GM06990 (cell line): Measurements from ENCODE around the gene PCBP3.
"Not testable (repeated sequence)": the region's sequence is repeated elsewhere in the genome, so short reads cannot be mapped to it uniquely, and the experiment has no call there.

Experiments
- DNase-seq: peaks from one replicate; pipeline ENCODE4 v3.0.0-alpha.2; 2011; ENCODE audit not compliant: insufficient read length; ENCODE audit errors: extremely low read depth
- H3K27me3 ChIP-seq: replicated peaks from 2 replicates; pipeline ENCODE4 v1.6.0; 2011; ENCODE audit warnings: low read length; ENCODE audit not compliant: control insufficient read depth, insufficient read depth
- H3K36me3 ChIP-seq: 2 replicates; pipeline ENCODE4 v1.5.1; 2011; ENCODE audit warnings: low read length; ENCODE audit not compliant: control insufficient read depth, insufficient read depth
- H3K4me3 ChIP-seq: replicated peaks from 2 replicates; pipeline ENCODE4 v1.5.1; 2011; ENCODE audit warnings: low read depth, mild to moderate bottlenecking, control low read depth, low read length
- TF ChIP-seq, protein P1 (sequence below): IDR thresholded peaks from 2 replicates; pipeline ENCODE4 v1.5.1; 2011; ENCODE audit warnings: low read length, control low read depth, mild to moderate bottlenecking, inconsistent platforms; ENCODE audit not compliant: insufficient read depth, poor library complexity, severe bottlenecking

PCBP3 gene

DNA sequence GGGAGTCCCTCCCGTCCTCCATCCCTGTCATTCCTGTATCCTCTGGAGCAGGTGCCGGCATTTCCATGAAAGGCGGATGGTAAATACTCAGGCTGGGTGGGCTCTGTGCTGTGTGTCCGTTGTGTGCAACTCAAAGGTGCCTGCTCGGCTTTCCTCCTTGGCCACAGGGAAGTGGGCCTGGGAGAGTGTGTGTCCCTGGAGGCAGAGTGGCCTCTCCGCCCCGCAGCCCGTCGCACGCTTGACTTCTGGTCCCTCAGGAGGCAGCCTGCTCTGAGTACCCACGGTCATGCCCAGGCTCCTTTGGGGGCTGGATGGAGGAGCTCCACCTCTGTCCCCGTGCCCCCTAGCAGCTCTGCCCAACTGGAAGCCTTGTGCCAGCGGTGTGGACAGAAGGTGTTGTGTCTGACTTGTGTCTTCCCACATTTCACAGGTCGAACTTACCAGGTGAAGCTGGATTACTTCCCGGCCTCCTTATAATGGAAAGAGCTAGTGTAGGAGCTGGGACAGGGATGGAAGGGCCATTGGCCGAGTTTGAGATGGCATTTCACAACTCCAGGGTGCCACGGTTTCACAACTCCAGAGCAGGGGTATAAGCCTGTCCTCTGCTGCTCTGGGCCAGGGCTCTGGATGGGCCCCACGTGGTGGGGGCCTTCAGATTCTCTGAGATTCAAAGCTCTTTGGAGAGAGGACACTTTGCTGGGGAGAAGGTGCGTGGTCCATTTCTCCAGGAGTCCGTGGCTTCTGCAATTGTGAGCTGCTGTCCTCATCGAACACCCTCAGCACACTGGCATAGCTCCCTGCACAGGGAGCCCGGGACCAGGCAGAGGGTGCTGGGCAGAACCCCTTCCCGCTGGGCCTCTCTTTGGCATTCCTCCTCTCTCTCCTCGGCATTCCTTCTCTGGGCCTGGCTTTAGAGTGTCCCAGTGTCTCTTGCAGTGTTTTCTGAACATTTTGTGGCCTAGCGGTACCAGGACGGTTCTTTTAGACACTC lies 185.3 kb downstream of the PCBP3 start:
- Histone ChIP-seq H3K36me3 (no peaks in the 10 kb centered on the region), H3K27me3 (no peaks in the 10 kb centered on the region), H3K4me3 (no peak overlapping the region)
- TF ChIP-seq, protein P1, sequence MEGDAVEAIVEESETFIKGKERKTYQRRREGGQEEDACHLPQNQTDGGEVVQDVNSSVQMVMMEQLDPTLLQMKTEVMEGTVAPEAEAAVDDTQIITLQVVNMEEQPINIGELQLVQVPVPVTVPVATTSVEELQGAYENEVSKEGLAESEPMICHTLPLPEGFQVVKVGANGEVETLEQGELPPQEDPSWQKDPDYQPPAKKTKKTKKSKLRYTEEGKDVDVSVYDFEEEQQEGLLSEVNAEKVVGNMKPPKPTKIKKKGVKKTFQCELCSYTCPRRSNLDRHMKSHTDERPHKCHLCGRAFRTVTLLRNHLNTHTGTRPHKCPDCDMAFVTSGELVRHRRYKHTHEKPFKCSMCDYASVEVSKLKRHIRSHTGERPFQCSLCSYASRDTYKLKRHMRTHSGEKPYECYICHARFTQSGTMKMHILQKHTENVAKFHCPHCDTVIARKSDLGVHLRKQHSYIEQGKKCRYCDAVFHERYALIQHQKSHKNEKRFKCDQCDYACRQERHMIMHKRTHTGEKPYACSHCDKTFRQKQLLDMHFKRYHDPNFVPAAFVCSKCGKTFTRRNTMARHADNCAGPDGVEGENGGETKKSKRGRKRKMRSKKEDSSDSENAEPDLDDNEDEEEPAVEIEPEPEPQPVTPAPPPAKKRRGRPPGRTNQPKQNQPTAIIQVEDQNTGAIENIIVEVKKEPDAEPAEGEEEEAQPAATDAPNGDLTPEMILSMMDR = no peak
- DNase-seq = no peak

DNA sequence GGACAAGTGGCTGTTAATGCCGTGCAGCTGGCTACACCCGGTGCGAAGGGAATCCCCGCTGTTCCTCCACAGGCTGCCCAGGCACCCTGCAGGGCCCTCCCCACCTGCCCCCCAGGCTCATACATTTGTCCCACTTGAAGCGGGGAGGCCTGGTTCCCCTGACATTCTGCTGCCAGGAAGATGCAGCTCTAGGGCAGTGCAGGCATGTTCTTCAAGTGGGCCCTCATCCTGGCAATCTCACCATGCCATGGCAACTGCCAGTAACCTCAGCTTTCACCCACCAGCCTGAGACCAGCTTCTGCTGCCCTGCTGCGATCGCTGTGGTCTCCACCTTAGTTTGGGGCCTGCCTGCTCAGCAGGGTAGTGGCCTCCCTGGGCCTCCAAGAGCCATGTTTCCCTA lies 186.1 kb downstream of the PCBP3 start:
- H3K36me3 ChIP-seq = no peaks in the 10 kb centered on the region
- DNase-seq = no peak
- no peaks in the 10 kb centered on the region; the same call in 1 of the 2 replicates for H3K27me3 ChIP-seq
- no peak overlapping the region for H3K4me3 ChIP-seq
- TF ChIP-seq, protein P1 = no peak

DNA sequence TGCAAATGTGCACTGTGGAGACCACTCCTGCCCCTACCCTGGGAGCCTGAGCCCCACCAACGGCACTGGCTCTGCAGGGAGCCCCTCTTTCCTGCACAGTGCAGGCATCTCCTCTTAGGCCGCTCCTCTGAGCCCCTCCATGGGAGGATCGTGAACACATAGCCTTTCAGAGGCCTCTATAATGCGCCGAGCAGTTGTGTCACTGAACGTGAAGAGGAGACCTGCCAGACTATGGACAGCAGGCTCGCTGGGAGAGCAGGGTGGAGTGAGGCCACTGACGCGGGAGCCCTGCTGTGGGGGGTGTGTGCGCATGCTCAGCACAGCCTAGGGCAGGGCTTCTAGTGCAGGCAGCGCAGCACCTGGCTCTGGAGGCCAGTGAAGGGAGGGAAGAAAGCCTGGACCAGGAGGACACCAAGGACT lies 186.7 kb downstream of the PCBP3 start:
- H3K27me3 ChIP-seq = no peaks in the 10 kb centered on the region; the same call in 1 of the 2 replicates
- no peak for DNase-seq
- H3K36me3 ChIP-seq = no peaks in the 10 kb centered on the region
- no peak overlapping the region for H3K4me3 ChIP-seq
- TF ChIP-seq, protein P1 = no peak

DNA sequence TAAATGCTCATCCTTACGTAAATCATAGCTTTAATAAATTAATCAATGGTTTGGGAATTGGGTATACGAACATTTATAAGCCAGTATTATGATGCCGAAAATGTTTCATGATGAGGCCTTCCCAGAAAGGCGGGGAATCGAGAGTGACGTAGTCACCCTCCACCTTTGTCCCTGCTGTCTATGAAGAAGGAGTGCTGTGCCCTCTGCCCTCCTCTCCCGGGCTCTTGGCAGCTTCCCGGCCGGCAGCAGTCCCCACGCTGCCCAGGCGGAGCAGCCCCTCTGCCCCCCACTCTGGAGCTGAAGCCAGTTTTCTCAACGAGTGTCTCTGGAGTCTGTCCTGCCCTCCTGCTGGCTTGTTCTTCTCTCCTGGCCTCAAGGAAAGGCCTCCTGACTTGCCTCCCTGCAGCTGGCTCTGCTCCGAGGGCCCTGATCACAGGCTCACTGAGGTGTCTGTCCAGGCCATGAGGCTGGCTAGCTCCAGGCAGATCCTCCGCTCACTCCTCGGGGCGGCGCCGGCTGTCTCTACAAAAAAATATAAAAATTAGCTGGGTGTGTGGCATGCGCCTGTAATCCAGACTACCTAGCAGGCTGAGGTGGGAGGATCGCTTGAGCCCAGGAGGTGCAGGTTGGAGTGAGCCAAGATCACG lies 187.3 kb downstream of the PCBP3 start:
- Histone ChIP-seq H3K36me3 (no peaks in the 10 kb centered on the region), H3K4me3 (no peak overlapping the region)
- no peak for DNase-seq

DNA sequence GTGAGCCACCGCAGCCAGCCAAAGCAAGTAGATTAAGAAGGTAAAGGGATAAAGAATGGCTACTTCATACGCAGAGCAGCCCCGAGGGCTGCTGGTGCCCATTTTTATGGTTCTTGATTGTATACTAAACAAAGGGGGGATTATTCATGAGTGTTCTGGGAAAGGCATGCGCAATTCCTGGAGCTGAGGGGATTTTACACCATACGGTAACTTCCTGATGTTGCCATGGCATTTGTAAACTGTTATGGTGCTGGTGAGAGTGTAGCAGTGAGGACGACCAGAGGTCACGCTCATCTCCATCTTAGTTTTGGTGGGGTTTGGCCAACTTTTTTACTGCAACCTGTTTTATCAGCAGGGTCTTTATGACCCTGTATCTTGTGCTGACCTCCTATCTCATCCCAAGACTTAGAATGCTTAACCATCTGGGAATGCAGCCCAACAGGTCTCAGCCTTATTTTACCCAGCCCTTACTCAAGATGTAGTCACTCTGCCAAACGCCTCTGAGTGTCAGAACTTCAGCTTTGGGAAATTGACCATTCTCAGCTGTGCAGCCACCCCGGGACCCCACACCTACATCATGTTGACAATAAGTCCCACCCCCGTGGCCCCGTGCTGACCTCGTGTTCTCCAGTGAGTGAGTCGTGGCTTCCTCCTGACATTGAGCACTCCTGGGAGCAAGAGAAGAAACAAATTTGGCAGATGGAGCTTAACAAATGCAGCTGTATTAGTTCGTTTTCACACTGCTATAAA lies 188.6 kb downstream of the PCBP3 start:
- Histone ChIP-seq H3K4me3 (no peak overlapping the region), H3K27me3 (no peaks in the 10 kb centered on the region; the same call in 1 of the 2 replicates), H3K36me3 (no peaks in the 10 kb centered on the region)
- TF ChIP-seq, protein P1 = no peak
- DNase-seq = no peak

More for the DNA sequence above, 187.3 kb downstream of the PCBP3 start:
- no peaks in the 10 kb centered on the region; the same call in 1 of the 2 replicates for H3K27me3 ChIP-seq
- TF ChIP-seq, protein P1 = no peak

DNA sequence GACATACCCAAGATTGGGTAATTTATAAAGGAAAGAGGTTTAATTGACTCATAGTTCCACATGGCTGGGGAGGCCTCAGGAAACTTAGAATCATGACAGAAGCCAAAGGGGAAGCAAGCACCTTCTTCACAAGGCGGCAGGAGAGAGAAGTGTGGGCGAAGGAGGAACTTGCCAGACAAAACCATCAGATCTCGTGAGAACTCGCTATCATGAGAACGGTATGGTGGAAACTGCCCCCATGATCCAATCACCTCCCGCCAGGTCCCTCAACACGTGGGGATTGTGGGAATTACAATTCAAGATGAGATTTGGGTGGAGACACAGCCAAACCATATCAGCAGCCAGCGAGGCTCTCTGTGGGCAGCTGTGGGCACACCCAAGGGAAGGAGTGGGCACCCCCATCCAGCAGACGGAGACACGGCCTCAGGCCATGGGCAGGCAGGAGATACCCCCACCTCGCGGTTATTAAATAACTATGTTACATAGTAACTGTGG lies 189.3 kb downstream of the PCBP3 start:
- not testable (repeated sequence) for DNase-seq, H3K27me3 ChIP-seq, H3K4me3 ChIP-seq, H3K36me3 ChIP-seq
